GM23338 (cell line): ENCODE results near the gene GPRC5D. TPM values are rescaled to one million over a fixed set of nuclear protein-coding genes. Genes with fewer than 3 reads are reported as not detected.

Source experiments
- ATAC-seq: fragments of 200-7000 bp; cut with Tn5 transposase; 3 replicates; pipeline ENCODE4 v1.9.1; 2020
- DNase-seq: peaks from one replicate; pipeline ENCODE4 v3.0.0-alpha.2; 2015; ENCODE audit warnings: low spot score
- H2AFZ ChIP-seq: fragments of 200-600 bp; sonication (generic); 2 replicates; pipeline ENCODE4 v1.8.0; 2016; ENCODE audit warnings: antibody characterized with exemption, mild to moderate bottlenecking, moderate library complexity
- H3F3A ChIP-seq: fragments of 200-600 bp; sonication (generic); replicated peaks from 2 replicates; pipeline ENCODE4 v1.8.0; 2017; ENCODE audit warnings: antibody characterized with exemption, mixed run types, low read depth
- H3K27ac ChIP-seq: fragments of 200-600 bp; sonication (generic); 2 replicates; pipeline ENCODE4 v1.6.1; 2016; ENCODE audit warnings: low read depth
- H3K27me3 ChIP-seq: fragments of 200-600 bp; sonication (generic); 2 replicates; pipeline ENCODE4 v1.8.0; 2016; ENCODE audit warnings: mild to moderate bottlenecking, mixed run types, moderate library complexity; ENCODE audit not compliant: insufficient read depth
- H3K36me3 ChIP-seq: fragments of 200-600 bp; sonication (generic); 2 replicates; pipeline ENCODE4 v1.8.0; 2016; ENCODE audit warnings: mild to moderate bottlenecking; ENCODE audit not compliant: insufficient read depth
- H3K4me1 ChIP-seq: fragments of 200-600 bp; sonication (generic); 2 replicates; pipeline ENCODE4 v1.8.0; 2016; ENCODE audit warnings: mild to moderate bottlenecking, moderate library complexity; ENCODE audit not compliant: insufficient read depth
- H3K4me2 ChIP-seq: fragments of 200-600 bp; sonication (generic); 2 replicates; pipeline ENCODE4 v1.7.1; 2017; ENCODE audit warnings: mixed run types
- H3K4me3 ChIP-seq: fragments of 200-600 bp; sonication (generic); 2 replicates; pipeline ENCODE4 v1.6.1; 2016; ENCODE audit warnings: mixed run types
- H3K79me2 ChIP-seq: fragments of 200-600 bp; sonication (generic); replicated peaks from 2 replicates; pipeline ENCODE4 v1.8.0; 2017; ENCODE audit warnings: mild to moderate bottlenecking; ENCODE audit not compliant: insufficient read depth
- H3K9me2 ChIP-seq: fragments of 200-600 bp; sonication (generic); 2 replicates; pipeline ENCODE4 v1.8.0; 2017; ENCODE audit not compliant: insufficient read depth
- H4K20me1 ChIP-seq: fragments of 200-600 bp; sonication (generic); replicated peaks from 2 replicates; pipeline ENCODE4 v1.8.0; 2017; ENCODE audit warnings: mild to moderate bottlenecking; ENCODE audit not compliant: insufficient read depth
- H3K27ac Mint-ChIP-seq: 2 replicates; pipeline ENCODE4 v1.8.0; 2020; ENCODE audit warnings: inconsistent platforms, mild to moderate bottlenecking, moderate library complexity, mixed read lengths
- H3K27me3 Mint-ChIP-seq: 3 replicates; pipeline ENCODE4 v1.8.0; 2022; ENCODE audit warnings: low read depth, mild to moderate bottlenecking, moderate library complexity, mixed read lengths, inconsistent platforms; ENCODE audit not compliant: insufficient read depth, poor library complexity
- H3K36me3 Mint-ChIP-seq: 3 replicates; pipeline ENCODE4 v1.8.0; 2021; ENCODE audit warnings: low read depth, mild to moderate bottlenecking, inconsistent platforms, moderate library complexity, mixed read lengths
- H3K4me1 Mint-ChIP-seq: 3 replicates; pipeline ENCODE4 v1.8.0; 2020; ENCODE audit warnings: mild to moderate bottlenecking, inconsistent platforms, mixed read lengths
- H3K4me3 Mint-ChIP-seq: 3 replicates; pipeline ENCODE4 v1.8.0; 2021; ENCODE audit warnings: moderate library complexity, mild to moderate bottlenecking, inconsistent platforms, mixed read lengths
- H3K9me3 Mint-ChIP-seq: 3 replicates; pipeline ENCODE4 v1.8.0; 2020; ENCODE audit warnings: moderate library complexity, mild to moderate bottlenecking, inconsistent platforms, mixed read lengths
- CREB1 ChIP-seq: fragments of 250-450 bp; sonication (Bioruptor Pico); IDR thresholded peaks from 2 replicates; pipeline ENCODE4 v1.5.0; 2020; ENCODE audit warnings: low read depth, mild to moderate bottlenecking, moderate library complexity
- CTCF ChIP-seq, 2 experiments: fragments of 200-600 bp in 1 of 2; sonication (generic) in 1 of 2; conservative IDR thresholded peaks; 2 replicates each; pipeline versions ENCODE4 v1.5.1 to v1.6.1; 2016 to 2017; ENCODE audit warnings: antibody characterized with exemption in 2 of 2, low read depth in 2 of 2, mild to moderate bottlenecking in 2 of 2, moderate library complexity in 1 of 2
- ETS1 ChIP-seq: IDR thresholded peaks from 2 replicates; pipeline ENCODE4 v1.6.1; 2016; ENCODE audit warnings: antibody characterized with exemption
- EZH2 ChIP-seq: fragments of 200-600 bp; sonication (generic); IDR thresholded peaks from one replicate; pipeline ENCODE4 v1.8.0; 2017; ENCODE audit warnings: antibody characterized with exemption, mild to moderate bottlenecking, low read depth; ENCODE audit not compliant: unreplicated experiment
- EZH2phosphoT487 ChIP-seq: fragments of 200-600 bp; sonication (generic); IDR thresholded peaks from one replicate; pipeline ENCODE4 v1.8.1; 2018; ENCODE audit warnings: antibody characterized with exemption; ENCODE audit not compliant: unreplicated experiment
- JUNB ChIP-seq: IDR thresholded peaks from one replicate; pipeline ENCODE4 v1.6.1; 2016; ENCODE audit warnings: antibody characterized with exemption; ENCODE audit not compliant: unreplicated experiment
- NANOG ChIP-seq: IDR thresholded peaks from 2 replicates; pipeline ENCODE4 v1.6.1; 2016; ENCODE audit warnings: antibody characterized with exemption, borderline replicate concordance
- POLR2AphosphoS5 ChIP-seq: IDR thresholded peaks from 2 replicates; pipeline ENCODE4 v1.6.1; 2016; ENCODE audit warnings: antibody characterized with exemption, low read depth
- REST ChIP-seq: IDR thresholded peaks from one replicate; pipeline ENCODE4 v1.6.1; 2018; ENCODE audit warnings: antibody characterized with exemption; ENCODE audit not compliant: unreplicated experiment
- STAT1 ChIP-seq: IDR thresholded peaks from one replicate; pipeline ENCODE4 v1.6.1; 2016; ENCODE audit warnings: antibody characterized with exemption; ENCODE audit not compliant: unreplicated experiment
- ZNF114 ChIP-seq: fragments of 250-450 bp; sonication (Bioruptor Pico); IDR thresholded peaks from 2 replicates; pipeline ENCODE4 v1.5.0; 2020; ENCODE audit warnings: mild to moderate bottlenecking, moderate library complexity
- ZNF331 ChIP-seq: fragments of 250-450 bp; sonication (Bioruptor Pico); IDR thresholded peaks from 2 replicates; pipeline ENCODE4 v1.5.0; 2020; ENCODE audit warnings: low read depth, mild to moderate bottlenecking, moderate library complexity
- ZNF462 ChIP-seq: fragments of 250-450 bp; sonication (Bioruptor Pico); IDR thresholded peaks from 2 replicates; pipeline ENCODE4 v1.5.0; 2020; ENCODE audit warnings: mild to moderate bottlenecking, moderate library complexity
- polyA plus RNA-seq: library from polyadenylated mRNA; unstranded; fragments of >200 nt; fragmentation: Nextera tagmentation; extraction: Ambion mirVana; gene quantifications from 2 replicates; pipeline ENCODE4 v1.2.1, GENCODE V29; 2016
- total RNA-seq: library from RNA; depleted of rRNA; stranded (reverse); fragments of >200 nt; shearing (Covaris generic); gene quantifications from 2 replicates; pipeline ENCODE4 v1.2.3, GENCODE V29; 2014

The GPRC5D gene
- total and polyA plus RNA-seq, 2 experiments from 2014 or later: not detected

GRCh38 chr12:12951504-12951903, 466 bp downstream of the GPRC5D start:
- H3K27me3 Mint-ChIP-seq: peaks cover 5% of the 10 kb centered on the region
- ATAC-seq: no peak
- no peak for DNase-seq
- H3K79me2 ChIP-seq: no peaks in the 10 kb centered on the region
- no peaks in the 10 kb centered on the region for H3K36me3 Mint-ChIP-seq
- H3K4me3 ChIP-seq: no peak overlapping the region
- no peaks in the 10 kb centered on the region for H3F3A ChIP-seq
- H3K27ac Mint-ChIP-seq: no peak overlapping the region
- H3K4me1 Mint-ChIP-seq: no peaks in the 10 kb centered on the region
- H3K4me1 ChIP-seq: no peaks in the 10 kb centered on the region
- H3K4me3 Mint-ChIP-seq: no peak overlapping the region
- no peaks in the 10 kb centered on the region for H3K9me3 Mint-ChIP-seq
- no peak overlapping the region for H3K27ac ChIP-seq
- H3K4me2 ChIP-seq: no peak overlapping the region
- no peak for TF ChIP-seq EZH2
- TF ChIP-seq CTCF (conservative IDR thresholded peaks at IDR 0.05; ENCODE audit: low read depth in 2 of 2): no peak
- no peak for TF ChIP-seq POLR2AphosphoS5
- no peak for TF ChIP-seq REST
- no peak for TF ChIP-seq JUNB
- no peak for TF ChIP-seq CREB1 (CRISPR knock-in tag)
- no peak for TF ChIP-seq STAT1
- no peak for TF ChIP-seq ZNF331 (CRISPR knock-in tag)
- no peak for TF ChIP-seq ZNF114
- TF ChIP-seq ETS1: no peak
- TF ChIP-seq NANOG: no peak
- TF ChIP-seq EZH2phosphoT487: no peak
- TF ChIP-seq ZNF462: no peak
- H3K9me2 ChIP-seq: no peaks in the 10 kb centered on the region; the same call in 1 of the 2 replicates
- no peaks in the 10 kb centered on the region for H3K27me3 ChIP-seq
- H2AFZ ChIP-seq: no peak overlapping the region
- H3K36me3 ChIP-seq: no peaks in the 10 kb centered on the region
- no peaks in the 10 kb centered on the region for H4K20me1 ChIP-seq
